ENCODE results near the gene AKAP6. TPM values are rescaled to one million over a fixed set of nuclear protein-coding genes. Genes with fewer than 3 reads are reported as not detected.

AKAP6 gene
- total and polyA plus RNA-seq, 2 of the 8 experiments (the other 6 are each of a cell fraction or from before 2014, with no cell fraction given) = 0.09 to 0.89 TPM

DNA sequence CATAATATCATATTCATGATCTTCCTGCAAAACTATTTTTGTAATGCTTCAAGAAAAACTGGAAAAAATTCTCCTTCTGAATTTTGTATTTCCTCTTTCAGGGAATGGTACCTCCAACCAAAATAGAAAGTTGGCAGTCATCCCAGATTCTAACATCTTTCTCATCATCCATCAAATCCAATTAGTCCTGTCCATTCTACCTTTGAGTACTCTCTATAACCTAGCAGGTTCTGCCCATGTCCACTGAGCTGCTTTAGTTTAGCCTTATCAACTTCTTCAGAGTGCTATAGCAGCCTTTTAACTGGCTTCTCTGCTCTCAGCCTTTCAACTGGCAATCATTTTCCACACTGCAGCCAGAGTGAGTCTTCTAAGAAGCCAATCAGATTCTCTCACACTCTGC is 236.2 kb downstream of the AKAP6 start (continued):
- TF ChIP-seq TAF7 (optimal IDR thresholded peaks at IDR 0.05; ENCODE audit: borderline replicate concordance, low read depth, low read length) (no peak), SRF (IDR thresholded peaks at IDR 0.05; ENCODE audit: low read depth, low read length) (no peak)
